CD14-positive monocyte (primary cell): ENCODE results near the gene IL1RL1. TPM values are rescaled to one million over a fixed set of nuclear protein-coding genes. Genes with fewer than 3 reads are reported as not detected.

Experiments used
- DNase-seq, 3 donors: peaks; one replicate each; pipeline ENCODE4 v3.0.0-alpha.2; 2011 to 2022
- H2AFZ ChIP-seq: 2 replicates; pipeline ENCODE4 v1.6.0; 2012; ENCODE audit warnings: mild to moderate bottlenecking, low read depth, low read length, inconsistent platforms; ENCODE audit not compliant: insufficient read depth, poor library complexity, severe bottlenecking
- H3K27ac ChIP-seq, 2 donors: 1 replicate in 1 of 2; 2 replicates in 1 of 2; pipeline ENCODE4 v1.5.1; 2012 to 2013; ENCODE audit warnings: low read length in 2 of 2, control low read depth in 1 of 2, inconsistent platforms in 1 of 2, low read depth in 1 of 2, mild to moderate bottlenecking in 1 of 2
- H3K27me3 ChIP-seq, 2 donors: one replicate each; pipeline versions ENCODE4 v1.6.0 to v1.6.1; 2011 to 2013; ENCODE audit warnings: low read length in 2 of 2; ENCODE audit not compliant: control insufficient read depth in 2 of 2, insufficient read depth in 2 of 2
- H3K36me3 ChIP-seq, 2 donors: replicated peaks in 1 of 2; 1 replicate in 1 of 2; 2 replicates in 1 of 2; pipeline versions ENCODE4 v1.5.1 to v1.6.1; 2012 to 2013; ENCODE audit warnings: low read length in 2 of 2, control low read depth in 1 of 2, inconsistent platforms in 1 of 2, mild to moderate bottlenecking in 1 of 2; ENCODE audit not compliant: insufficient read depth in 2 of 2, control insufficient read depth in 1 of 2
- H3K4me1 ChIP-seq, 2 donors: 1 replicate in 1 of 2; 2 replicates in 1 of 2; pipeline versions ENCODE4 v1.5.1 to v1.6.1; 2012 to 2013; ENCODE audit warnings: low read length in 2 of 2, control low read depth in 1 of 2, inconsistent platforms in 1 of 2, mild to moderate bottlenecking in 1 of 2, moderate library complexity in 1 of 2; ENCODE audit not compliant: insufficient read depth in 2 of 2, control insufficient read depth in 1 of 2
- H3K4me2 ChIP-seq: replicated peaks from 2 replicates; pipeline ENCODE3; 2012; ENCODE audit warnings: low read length, moderate library complexity, mild to moderate bottlenecking; ENCODE audit not compliant: poor library complexity, severe bottlenecking; ENCODE audit errors: extremely low read depth
- H3K4me3 ChIP-seq, 3 experiments: fragments of 200-600 bp in 1 of 3; sonication (generic) in 1 of 3; replicated peaks in 1 of 3; 1 replicate in 2 of 3; 2 replicates in 1 of 3; pipeline ENCODE4 v1.5.1; 2011 to 2013; ENCODE audit warnings: low read length in 3 of 3, mild to moderate bottlenecking in 3 of 3, control low read depth in 2 of 3, low read depth in 2 of 3, inconsistent platforms in 1 of 3, moderate library complexity in 1 of 3
- H3K79me2 ChIP-seq: 2 replicates; pipeline ENCODE4 v1.6.0; 2012; ENCODE audit warnings: mild to moderate bottlenecking, control low read depth, inconsistent platforms, low read length, moderate library complexity; ENCODE audit not compliant: insufficient read depth
- H3K9ac ChIP-seq: 2 replicates; pipeline ENCODE4 v1.6.0; 2017; ENCODE audit warnings: low read length, mild to moderate bottlenecking; ENCODE audit not compliant: insufficient read depth, poor library complexity, severe bottlenecking
- H3K9me3 ChIP-seq, 2 donors: replicated peaks in 1 of 2; 1 replicate in 1 of 2; 2 replicates in 1 of 2; pipeline versions ENCODE4 v1.5.1 to v1.6.1; 2012 to 2013; ENCODE audit warnings: low read length in 2 of 2, control low read depth in 1 of 2; ENCODE audit not compliant: control insufficient read depth in 1 of 2, insufficient read depth in 1 of 2
- H4K20me1 ChIP-seq: 2 replicates; pipeline ENCODE4 v1.6.0; 2012; ENCODE audit warnings: mild to moderate bottlenecking, low read length, control low read depth, moderate library complexity; ENCODE audit not compliant: insufficient read depth
- H3K27ac Mint-ChIP-seq, 7 donors: one replicate each; pipeline ENCODE4 v1.8.0; 2020; ENCODE audit warnings: mild to moderate bottlenecking in 7 of 7, mixed read lengths in 7 of 7, moderate library complexity in 6 of 7, inconsistent platforms in 2 of 7
- H3K27me3 Mint-ChIP-seq, 3 donors: one replicate each; pipeline ENCODE4 v1.8.0; 2021 to 2022; ENCODE audit warnings: low read depth in 3 of 3, mild to moderate bottlenecking in 3 of 3, mixed read lengths in 3 of 3, moderate library complexity in 3 of 3, inconsistent platforms in 1 of 3
- H3K36me3 Mint-ChIP-seq, 2 donors: one replicate each; pipeline ENCODE4 v1.8.0; 2020; ENCODE audit warnings: mixed read lengths in 2 of 2, inconsistent platforms in 1 of 2, mild to moderate bottlenecking in 1 of 2
- H3K4me1 Mint-ChIP-seq: one replicate; pipeline ENCODE4 v1.8.0; 2020; ENCODE audit warnings: mild to moderate bottlenecking, mixed read lengths
- H3K4me3 Mint-ChIP-seq, 2 donors: one replicate each; pipeline ENCODE4 v1.8.0; 2020; ENCODE audit warnings: mild to moderate bottlenecking in 2 of 2, mixed read lengths in 2 of 2, moderate library complexity in 1 of 2
- H3K9me3 Mint-ChIP-seq, 7 donors: one replicate each; pipeline ENCODE4 v1.8.0; 2020 to 2022; ENCODE audit warnings: mixed read lengths in 7 of 7, mild to moderate bottlenecking in 6 of 7, moderate library complexity in 6 of 7, inconsistent platforms in 2 of 7
- WGBS: methylation state at CpG from one replicate; pipeline ENCODE4 v1.1.5; 2013; ENCODE audit warnings: missing lambda C conversion rate; ENCODE audit not compliant: insufficient coverage; 5-methylcytosine and 5-hydroxymethylcytosine counted together
- intact Hi-C, 2 donors: fragments of 100-400 bp; cut with micrococcal nuclease; formaldehyde crosslinking; loops; one replicate each; pipeline versions ENCODE4 v1.15.0 to v1.15.1; 2023
- polyA plus RNA-seq, 3 donors: library from polyadenylated mRNA; depleted of rRNA in 1 of 3; unstranded in 2 of 3; stranded (reverse) in 1 of 3; fragments of 300-500 nt in 2 of 3; fragments of >200 nt in 1 of 3; fragmentation: Illumina TruSeq in 2 of 3; gene quantifications; 1 replicate in 2 of 3; 2 replicates in 1 of 3; pipeline ENCODE4 v1.2.3, GENCODE V29; 2012 to 2021
- TF ChIP-seq, protein P1 (sequence below): fragments of 200-600 bp; IDR thresholded peaks from one replicate; pipeline ENCODE4 v1.8.0; 2022; ENCODE audit warnings: antibody characterized with exemption, mild to moderate bottlenecking

Gene IL1RL1
- polyA plus RNA-seq, 3 donors: not detected

DNA sequence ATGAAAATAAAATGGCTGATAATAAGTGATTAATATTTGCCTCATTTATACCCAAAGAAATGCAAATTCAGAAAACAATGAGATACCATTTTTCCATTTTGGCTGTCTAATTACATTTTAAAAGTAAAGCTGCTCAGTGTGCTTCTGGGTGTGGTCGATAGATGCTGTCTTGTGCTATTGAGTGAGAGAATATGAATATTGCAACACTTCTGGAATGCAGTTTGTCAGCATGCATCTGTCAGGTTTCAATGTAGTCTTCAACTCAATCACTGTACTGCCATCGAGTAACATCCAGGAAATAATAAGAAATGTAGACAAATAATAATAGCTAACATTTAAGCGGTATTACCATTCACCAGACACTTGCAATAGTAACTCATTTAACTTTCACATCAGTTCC lies 48.2 kb downstream of the IL1RL1 start:
- Histone ChIP-seq H3K27ac (no peak overlapping the region), H3K36me3 (no peaks in the 10 kb centered on the region), H3K79me2 (no peaks in the 10 kb centered on the region), H3K4me2 (no peak overlapping the region), H4K20me1 (no peaks in the 10 kb centered on the region), H3K9ac (no peak overlapping the region), H3K4me1 (peaks cover 21 to 33% of the 10 kb centered on the region in 2 donors), H3K27me3 (peaks cover 9 to 22% of the 10 kb centered on the region in 2 donors), H3K4me3 (no peak overlapping the region), H2AFZ (no peak overlapping the region), H3K9me3 (no peaks in the 10 kb centered on the region)
- TF ChIP-seq, protein P1, sequence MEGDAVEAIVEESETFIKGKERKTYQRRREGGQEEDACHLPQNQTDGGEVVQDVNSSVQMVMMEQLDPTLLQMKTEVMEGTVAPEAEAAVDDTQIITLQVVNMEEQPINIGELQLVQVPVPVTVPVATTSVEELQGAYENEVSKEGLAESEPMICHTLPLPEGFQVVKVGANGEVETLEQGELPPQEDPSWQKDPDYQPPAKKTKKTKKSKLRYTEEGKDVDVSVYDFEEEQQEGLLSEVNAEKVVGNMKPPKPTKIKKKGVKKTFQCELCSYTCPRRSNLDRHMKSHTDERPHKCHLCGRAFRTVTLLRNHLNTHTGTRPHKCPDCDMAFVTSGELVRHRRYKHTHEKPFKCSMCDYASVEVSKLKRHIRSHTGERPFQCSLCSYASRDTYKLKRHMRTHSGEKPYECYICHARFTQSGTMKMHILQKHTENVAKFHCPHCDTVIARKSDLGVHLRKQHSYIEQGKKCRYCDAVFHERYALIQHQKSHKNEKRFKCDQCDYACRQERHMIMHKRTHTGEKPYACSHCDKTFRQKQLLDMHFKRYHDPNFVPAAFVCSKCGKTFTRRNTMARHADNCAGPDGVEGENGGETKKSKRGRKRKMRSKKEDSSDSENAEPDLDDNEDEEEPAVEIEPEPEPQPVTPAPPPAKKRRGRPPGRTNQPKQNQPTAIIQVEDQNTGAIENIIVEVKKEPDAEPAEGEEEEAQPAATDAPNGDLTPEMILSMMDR: no peak
- Mint-ChIP-seq H3K27ac (no peak overlapping the region), H3K4me3 (no peak overlapping the region), H3K9me3 (peaks cover 0 to 4% (median under 1%) of the 10 kb centered on the region in 7 donors), H3K36me3 (no peaks in the 10 kb centered on the region), H3K27me3 (peaks cover 19 to 29% (median 24%) of the 10 kb centered on the region in 3 donors), H3K4me1 (peaks cover 21% of the 10 kb centered on the region)
- intact Hi-C loops: loop anchor here (5.0 kb wide), 2 partner anchors 107 to 112 kb away; no protein-coding TSS in a partner anchor
- WGBS: no CpG with 5 or more reads among the region's 3 CpGs
- DNase-seq: no peak

DNA sequence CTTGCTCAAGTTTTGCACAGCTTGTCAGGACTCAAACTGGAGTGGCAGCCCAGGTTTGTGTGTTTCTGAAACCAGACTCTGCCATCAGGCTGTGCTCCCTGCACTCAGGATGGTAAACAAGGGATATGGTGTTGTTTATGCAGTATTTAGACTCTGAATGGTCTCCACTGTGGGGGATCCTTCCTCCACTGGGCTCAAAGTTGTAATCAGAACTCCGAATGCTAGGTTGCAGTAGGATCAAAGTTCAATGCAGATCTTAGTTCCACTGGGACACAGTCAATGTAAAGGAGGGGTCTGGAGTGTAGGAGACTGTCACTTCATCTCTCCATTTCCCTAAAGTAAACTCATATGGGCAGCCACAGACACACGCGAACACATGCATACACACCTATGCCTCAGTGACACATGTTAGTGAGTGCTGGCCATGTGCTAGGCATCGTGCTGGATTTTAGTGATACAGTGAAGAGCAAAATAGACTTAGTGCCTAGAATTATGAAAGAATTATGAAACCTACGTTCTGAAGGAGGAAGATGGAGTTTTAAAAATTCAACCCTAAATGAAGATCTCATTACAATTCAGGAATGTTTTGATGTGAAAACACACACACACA lies 50.4 kb downstream of the IL1RL1 start:
- peaks cover 2 to 4% of the 10 kb centered on the region in 2 donors for H3K27me3 ChIP-seq
- intact Hi-C loops: no loop called here
- H3K36me3 ChIP-seq: no peaks in the 10 kb centered on the region
- TF ChIP-seq, protein P1: no peak
- no peak overlapping the region for H3K4me2 ChIP-seq
- Mint-ChIP-seq H3K4me1 (peaks cover 13% of the 10 kb centered on the region), H3K4me3 (no peak overlapping the region), H3K9me3 (peaks cover 14 to 18% (median 16%) of the 10 kb centered on the region in 7 donors), H3K27me3 (peaks cover 6 to 12% (median 9%) of the 10 kb centered on the region in 3 donors), H3K27ac (no peak overlapping the region), H3K36me3 (peaks cover 3 to 5% of the 10 kb centered on the region in 2 donors)
- no peaks in the 10 kb centered on the region for H3K79me2 ChIP-seq
- peaks cover 9 to 17% of the 10 kb centered on the region in 2 donors for H3K9me3 ChIP-seq
- H2AFZ ChIP-seq: no peak overlapping the region
- no peak overlapping the region for H3K27ac ChIP-seq
- H4K20me1 ChIP-seq: no peaks in the 10 kb centered on the region
- H3K4me1 ChIP-seq: peaks cover 10 to 20% of the 10 kb centered on the region in 2 donors
- no peak overlapping the region for H3K4me3 ChIP-seq
- WGBS: 100% methylated on average over 1 of the region's 5 CpGs
- no peak for DNase-seq
- H3K9ac ChIP-seq: no peak overlapping the region
